ENCODE data around the gene ATP1A4. TPM values are rescaled to one million over a fixed set of nuclear protein-coding genes. Genes with fewer than 3 reads are reported as not detected.
A peak's percentile ranks its signal among the peaks of the same experiment; 100 is the strongest.

ATP1A4 gene
- total RNA-seq, 1 experiment from 2014 or later = not detected

DNA sequence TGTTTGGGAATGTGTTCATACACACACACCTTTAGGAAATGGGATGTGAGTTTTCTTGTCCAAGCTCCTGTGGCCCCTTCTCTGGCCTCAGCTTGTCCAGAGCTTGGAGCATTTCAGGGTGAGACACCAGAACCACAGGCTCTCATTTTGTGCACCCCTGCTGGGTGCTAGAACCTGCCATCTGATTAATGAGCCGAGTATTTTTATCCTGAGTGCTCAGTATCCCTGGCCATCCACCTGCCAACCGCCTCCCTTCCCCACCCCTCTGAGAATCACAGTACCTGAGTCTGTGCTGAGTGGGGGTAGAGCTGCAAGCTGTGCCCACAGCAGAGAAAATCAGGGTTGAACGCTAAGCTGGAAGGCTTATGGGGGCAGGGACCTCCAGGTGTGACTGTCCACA lies 40.4 kb downstream of the ATP1A4 start:
- Histone ChIP-seq H3K36me3 (ENCODE audit: insufficient read depth, low read length) (no peaks in the 10 kb centered on the region), H3K4me1 (ENCODE audit: low read length) (peaks cover 8% of the 10 kb centered on the region), H3K79me2 (ENCODE audit: low read length) (no peaks in the 10 kb centered on the region), H3K27me3 (ENCODE audit: low read length) (no peaks in the 10 kb centered on the region), H3K27ac (ENCODE audit: low read length) (no peak overlapping the region), H2AFZ (ENCODE audit: low read length) (no peak overlapping the region), H4K20me1 (ENCODE audit: insufficient read depth, low read depth, low read length) (no peaks in the 10 kb centered on the region), H3K9me2 (replicated peaks; ENCODE audit: insufficient read depth, low read length) (no peaks in the 10 kb centered on the region), H3K9ac (ENCODE audit: low read length) (no peak overlapping the region), H3K4me2 (ENCODE audit: low read depth, low read length, poor library complexity, severe bottlenecking) (no peak overlapping the region), H3K9me3 (ENCODE audit: low read length) (no peaks in the 10 kb centered on the region), H3K4me3 (ENCODE audit: low read length) (no peak overlapping the region)
- no peak for DNase-seq

DNA sequence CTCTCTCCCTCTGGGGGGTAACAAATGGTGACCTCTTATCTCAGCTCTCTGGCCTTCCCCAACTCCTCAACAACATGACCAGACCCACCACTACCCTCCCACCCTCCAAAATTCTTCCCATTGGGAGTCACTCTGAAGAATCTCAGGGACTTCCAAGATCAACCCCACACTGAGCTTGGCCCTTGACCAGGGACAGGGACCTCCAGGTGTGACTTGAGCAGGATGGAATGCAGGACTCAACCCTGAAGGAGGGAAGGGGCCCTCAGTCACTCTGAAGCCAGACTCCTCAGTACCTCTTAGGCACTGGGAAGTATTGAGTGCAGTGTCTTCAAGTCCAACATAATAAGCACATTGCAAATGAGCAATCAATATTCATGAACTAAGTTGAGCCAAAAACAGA lies 40.8 kb downstream of the ATP1A4 start:
- Histone ChIP-seq H3K9ac (ENCODE audit: low read length) (no peak overlapping the region), H3K9me3 (ENCODE audit: low read length) (no peaks in the 10 kb centered on the region), H3K4me2 (ENCODE audit: low read depth, low read length, poor library complexity, severe bottlenecking) (no peak overlapping the region), H3K36me3 (ENCODE audit: insufficient read depth, low read length) (no peaks in the 10 kb centered on the region), H3K27me3 (ENCODE audit: low read length) (no peaks in the 10 kb centered on the region), H4K20me1 (ENCODE audit: insufficient read depth, low read depth, low read length) (no peaks in the 10 kb centered on the region), H3K27ac (ENCODE audit: low read length) (no peak overlapping the region), H3K79me2 (ENCODE audit: low read length) (no peaks in the 10 kb centered on the region), H2AFZ (ENCODE audit: low read length) (no peak overlapping the region), H3K9me2 (replicated peaks; ENCODE audit: insufficient read depth, low read length) (no peaks in the 10 kb centered on the region), H3K4me3 (ENCODE audit: low read length) (no peak overlapping the region), H3K4me1 (ENCODE audit: low read length) (peaks cover 8% of the 10 kb centered on the region)
- DNase-seq = no peak

DNA sequence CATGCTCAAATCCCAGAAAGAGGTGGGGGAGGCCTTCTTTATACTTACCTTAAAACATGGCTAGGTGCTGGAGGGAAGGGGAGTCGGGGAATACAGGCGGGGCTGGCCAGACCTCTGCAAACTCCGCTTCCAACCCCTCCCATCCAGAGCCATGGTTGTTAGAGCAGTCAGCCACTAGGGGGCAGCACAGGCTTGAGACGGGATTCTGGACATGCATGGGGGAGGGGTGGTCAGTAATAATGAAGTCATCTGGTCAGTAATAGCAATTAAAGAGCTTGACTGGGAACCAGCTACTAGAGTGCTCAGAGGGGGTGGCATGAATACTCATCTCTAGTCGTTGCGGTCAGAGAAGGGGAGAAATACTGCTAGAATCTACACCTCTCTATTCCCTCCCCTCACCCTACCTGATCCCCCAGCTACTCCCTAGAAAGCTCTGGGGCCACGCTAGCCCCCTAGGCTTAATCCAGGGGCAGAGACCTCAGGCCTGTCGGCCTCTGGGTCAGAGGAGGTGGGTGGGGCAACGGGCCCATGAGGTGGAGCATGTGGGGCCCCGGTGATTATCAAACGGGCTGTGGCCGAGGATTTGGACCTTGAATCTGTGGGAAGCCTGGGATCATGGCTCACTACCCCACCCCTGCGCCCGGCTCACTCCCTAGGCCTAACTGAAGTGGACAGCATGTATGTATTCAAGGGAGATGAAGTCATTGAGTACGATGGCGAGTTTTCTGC lies 41.9 kb downstream of the ATP1A4 start:
- H3K4me3 ChIP-seq (ENCODE audit: low read length) = no peak overlapping the region
- H3K36me3 ChIP-seq (ENCODE audit: insufficient read depth, low read length) = no peaks in the 10 kb centered on the region
- H3K9ac ChIP-seq (ENCODE audit: low read length) = no peak overlapping the region
- no peak overlapping the region for H2AFZ ChIP-seq (ENCODE audit: low read length)
- H3K9me3 ChIP-seq (ENCODE audit: low read length) = no peaks in the 10 kb centered on the region
- H3K4me1 ChIP-seq (ENCODE audit: low read length) = peaks cover 8% of the 10 kb centered on the region
- no peaks in the 10 kb centered on the region for H4K20me1 ChIP-seq (ENCODE audit: insufficient read depth, low read depth, low read length)
- no peaks in the 10 kb centered on the region for H3K9me2 ChIP-seq (replicated peaks; ENCODE audit: insufficient read depth, low read length)
- no peaks in the 10 kb centered on the region for H3K79me2 ChIP-seq (ENCODE audit: low read length)
- no peak overlapping the region for H3K27ac ChIP-seq (ENCODE audit: low read length)
- no peaks in the 10 kb centered on the region for H3K27me3 ChIP-seq (ENCODE audit: low read length)
- DNase-seq = peak; percentile 93
- peak overlapping the region; percentile 19 for H3K4me2 ChIP-seq (ENCODE audit: low read depth, low read length, poor library complexity, severe bottlenecking)

DNA sequence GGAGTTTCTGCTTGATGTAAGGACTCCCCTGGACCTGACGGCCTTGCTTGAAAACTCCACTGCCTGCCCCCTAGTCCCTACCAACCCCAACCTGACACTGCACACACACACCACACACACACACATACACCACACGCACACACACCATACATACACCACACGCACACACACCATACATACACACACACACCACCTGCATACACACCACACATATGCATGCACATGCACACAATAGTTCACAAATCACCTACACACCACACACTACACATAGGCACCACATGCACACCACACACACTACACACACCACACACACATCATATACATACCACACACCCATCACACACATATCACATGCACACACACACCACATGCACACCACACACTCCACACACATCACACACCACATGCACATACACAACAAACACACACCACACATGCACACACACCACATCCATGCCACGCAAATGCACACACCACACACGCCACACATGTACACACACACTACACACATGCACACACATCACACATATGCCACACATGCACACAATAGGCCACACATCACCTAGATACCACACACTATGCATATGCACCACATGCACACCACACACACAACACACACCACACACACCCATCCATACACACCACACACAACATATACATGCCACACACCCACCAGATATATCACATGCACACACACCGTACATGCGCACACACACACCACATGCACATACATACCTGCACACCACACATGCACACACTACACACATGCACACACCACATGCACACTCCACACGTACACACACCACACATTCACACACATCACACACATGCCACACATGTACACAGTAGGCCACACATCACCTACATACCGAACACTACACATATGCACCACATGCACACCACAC lies 42.7 kb downstream of the ATP1A4 start:
- no peak for DNase-seq
- Histone ChIP-seq H3K27ac (ENCODE audit: low read length) (no peak overlapping the region), H2AFZ (ENCODE audit: low read length) (no peak overlapping the region), H4K20me1 (ENCODE audit: insufficient read depth, low read depth, low read length) (no peaks in the 10 kb centered on the region), H3K9ac (ENCODE audit: low read length) (no peak overlapping the region), H3K4me1 (ENCODE audit: low read length) (peaks cover 8% of the 10 kb centered on the region), H3K4me2 (ENCODE audit: low read depth, low read length, poor library complexity, severe bottlenecking) (no peak overlapping the region), H3K9me3 (ENCODE audit: low read length) (no peaks in the 10 kb centered on the region), H3K9me2 (replicated peaks; ENCODE audit: insufficient read depth, low read length) (no peaks in the 10 kb centered on the region), H3K79me2 (ENCODE audit: low read length) (no peaks in the 10 kb centered on the region), H3K4me3 (ENCODE audit: low read length) (no peak overlapping the region), H3K27me3 (ENCODE audit: low read length) (no peaks in the 10 kb centered on the region), H3K36me3 (ENCODE audit: insufficient read depth, low read length) (no peaks in the 10 kb centered on the region)

DNA sequence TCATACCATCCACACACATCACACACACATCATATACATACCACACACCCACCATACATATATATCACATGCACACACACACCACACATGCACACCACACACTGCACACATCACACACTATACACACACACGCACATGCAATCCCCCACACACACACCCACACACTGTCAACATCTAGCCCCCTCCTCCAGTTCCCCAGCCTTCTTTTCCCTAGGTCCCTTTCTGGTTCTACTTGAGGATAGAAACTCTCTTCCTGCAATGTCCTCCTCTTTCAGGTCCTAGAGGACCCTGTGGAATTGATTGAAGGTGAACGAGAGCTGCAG lies 43.3 kb downstream of the ATP1A4 start:
- H3K79me2 ChIP-seq (ENCODE audit: low read length) = no peaks in the 10 kb centered on the region
- H4K20me1 ChIP-seq (ENCODE audit: insufficient read depth, low read depth, low read length) = no peaks in the 10 kb centered on the region
- H3K9me2 ChIP-seq (replicated peaks; ENCODE audit: insufficient read depth, low read length) = no peaks in the 10 kb centered on the region
- DNase-seq = no peak
- no peaks in the 10 kb centered on the region for H3K9me3 ChIP-seq (ENCODE audit: low read length)
- no peak overlapping the region for H2AFZ ChIP-seq (ENCODE audit: low read length)
- peaks cover 8% of the 10 kb centered on the region for H3K4me1 ChIP-seq (ENCODE audit: low read length)
- no peak overlapping the region for H3K9ac ChIP-seq (ENCODE audit: low read length)
- no peak overlapping the region for H3K4me2 ChIP-seq (ENCODE audit: low read depth, low read length, poor library complexity, severe bottlenecking)
- no peaks in the 10 kb centered on the region for H3K27me3 ChIP-seq (ENCODE audit: low read length)
- H3K27ac ChIP-seq (ENCODE audit: low read length) = no peak overlapping the region
- no peak overlapping the region for H3K4me3 ChIP-seq (ENCODE audit: low read length)
- no peaks in the 10 kb centered on the region for H3K36me3 ChIP-seq (ENCODE audit: insufficient read depth, low read length)

DNA sequence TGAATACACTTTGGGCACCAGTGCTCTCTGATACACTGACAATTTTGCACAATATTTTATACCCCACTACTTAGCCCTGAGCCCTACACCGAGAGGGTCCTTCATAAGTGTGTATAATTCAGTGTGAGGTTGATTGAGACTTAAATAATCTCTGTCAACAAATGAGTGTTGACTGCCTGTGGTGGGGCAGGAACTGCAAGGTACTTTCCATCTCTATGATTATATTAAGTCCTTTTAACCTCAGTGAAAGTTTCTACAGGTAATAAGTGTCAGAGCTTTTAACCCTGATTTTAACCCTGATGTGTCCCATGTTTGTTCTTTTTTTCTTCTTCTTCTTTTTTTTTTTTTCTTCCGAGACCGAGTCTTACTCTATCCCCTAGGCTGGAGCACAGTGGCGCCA lies 44.7 kb downstream of the ATP1A4 start:
- no peaks in the 10 kb centered on the region for H3K9me3 ChIP-seq (ENCODE audit: low read length)
- H3K9ac ChIP-seq (ENCODE audit: low read length) = no peak overlapping the region
- no peaks in the 10 kb centered on the region for H4K20me1 ChIP-seq (ENCODE audit: insufficient read depth, low read depth, low read length)
- H3K4me2 ChIP-seq (ENCODE audit: low read depth, low read length, poor library complexity, severe bottlenecking) = no peak overlapping the region
- no peak overlapping the region for H2AFZ ChIP-seq (ENCODE audit: low read length)
- no peaks in the 10 kb centered on the region for H3K9me2 ChIP-seq (replicated peaks; ENCODE audit: insufficient read depth, low read length)
- no peaks in the 10 kb centered on the region for H3K27me3 ChIP-seq (ENCODE audit: low read length)
- peaks cover 13% of the 10 kb centered on the region for H3K4me1 ChIP-seq (ENCODE audit: low read length)
- no peaks in the 10 kb centered on the region for H3K36me3 ChIP-seq (ENCODE audit: insufficient read depth, low read length)
- H3K27ac ChIP-seq (ENCODE audit: low read length) = no peak overlapping the region
- no peak for DNase-seq
- H3K4me3 ChIP-seq (ENCODE audit: low read length) = no peak overlapping the region
- H3K79me2 ChIP-seq (ENCODE audit: low read length) = no peaks in the 10 kb centered on the region

DNA sequence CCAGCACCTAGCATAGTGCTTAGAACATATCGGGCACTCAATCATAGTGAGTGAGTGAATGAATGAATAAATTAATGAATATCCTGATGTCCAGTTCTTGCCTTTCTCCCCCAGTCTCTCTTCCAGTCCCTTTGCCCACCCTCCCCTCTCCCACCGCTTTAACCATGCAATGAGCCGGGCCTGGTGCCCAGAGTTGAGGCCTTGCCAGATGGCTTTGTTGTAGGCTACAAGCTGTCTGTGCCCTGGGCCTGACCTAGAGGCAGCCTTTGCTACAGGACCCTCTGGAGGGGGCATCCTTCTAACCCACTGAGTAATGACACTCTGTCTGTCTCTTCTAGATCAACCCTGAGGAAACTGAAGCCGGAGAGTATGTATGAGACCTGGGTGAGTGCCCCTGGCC lies 45.8 kb downstream of the ATP1A4 start:
- H3K36me3 ChIP-seq (ENCODE audit: insufficient read depth, low read length) = no peaks in the 10 kb centered on the region
- no peak overlapping the region for H3K4me2 ChIP-seq (ENCODE audit: low read depth, low read length, poor library complexity, severe bottlenecking)
- H3K9ac ChIP-seq (ENCODE audit: low read length) = no peak overlapping the region
- DNase-seq = no peak
- H3K27ac ChIP-seq (ENCODE audit: low read length) = no peak overlapping the region
- no peaks in the 10 kb centered on the region for H3K9me2 ChIP-seq (replicated peaks; ENCODE audit: insufficient read depth, low read length)
- H2AFZ ChIP-seq (ENCODE audit: low read length) = no peak overlapping the region
- H3K27me3 ChIP-seq (ENCODE audit: low read length) = no peaks in the 10 kb centered on the region
- H3K79me2 ChIP-seq (ENCODE audit: low read length) = no peaks in the 10 kb centered on the region
- no peak overlapping the region for H3K4me3 ChIP-seq (ENCODE audit: low read length)
- peaks cover 24% of the 10 kb centered on the region for H3K4me1 ChIP-seq (ENCODE audit: low read length)
- no peaks in the 10 kb centered on the region for H4K20me1 ChIP-seq (ENCODE audit: insufficient read depth, low read depth, low read length)
- no peaks in the 10 kb centered on the region for H3K9me3 ChIP-seq (ENCODE audit: low read length)

DNA sequence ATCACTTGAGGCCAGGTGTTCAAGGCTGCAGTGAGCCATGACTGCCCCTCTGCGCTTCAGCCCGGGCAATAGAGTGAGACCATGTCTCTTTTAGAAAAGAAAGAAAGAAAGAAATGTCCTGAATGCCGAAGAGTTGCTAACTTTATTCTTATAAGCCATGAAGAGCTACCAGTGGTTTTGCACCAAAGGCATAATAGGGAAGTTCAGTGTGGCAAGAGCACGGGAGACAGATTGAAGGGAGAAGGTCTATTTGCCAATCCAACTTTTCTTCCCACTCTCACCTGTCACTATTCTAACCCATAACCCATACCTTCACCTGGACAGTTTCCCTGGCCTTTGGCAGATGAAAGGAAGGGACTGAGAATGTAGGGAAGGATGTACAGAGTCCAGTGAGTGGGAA lies 49.4 kb downstream of the ATP1A4 start:
- H3K4me3 ChIP-seq (ENCODE audit: low read length) = no peak overlapping the region
- H3K79me2 ChIP-seq (ENCODE audit: low read length) = peaks cover 5% of the 10 kb centered on the region
- H3K36me3 ChIP-seq (ENCODE audit: insufficient read depth, low read length) = no peaks in the 10 kb centered on the region
- no peaks in the 10 kb centered on the region for H3K27me3 ChIP-seq (ENCODE audit: low read length)
- no peak overlapping the region for H3K9ac ChIP-seq (ENCODE audit: low read length)
- no peak overlapping the region for H3K4me2 ChIP-seq (ENCODE audit: low read depth, low read length, poor library complexity, severe bottlenecking)
- no peaks in the 10 kb centered on the region for H4K20me1 ChIP-seq (ENCODE audit: insufficient read depth, low read depth, low read length)
- no peak overlapping the region for H2AFZ ChIP-seq (ENCODE audit: low read length)
- H3K9me3 ChIP-seq (ENCODE audit: low read length) = no peaks in the 10 kb centered on the region
- peak; percentile 38 for DNase-seq
- H3K27ac ChIP-seq (ENCODE audit: low read length) = no peak overlapping the region
- H3K9me2 ChIP-seq (replicated peaks; ENCODE audit: insufficient read depth, low read length) = no peaks in the 10 kb centered on the region
- peaks cover 40% of the 10 kb centered on the region for H3K4me1 ChIP-seq (ENCODE audit: low read length)

All from Karpas-422 (cell line).